Sigmoid colon (tissue), 7 donors: ENCODE measurements around the gene MIB1. TPM values are rescaled to one million over a fixed set of nuclear protein-coding genes. Genes with fewer than 3 reads are reported as not detected.
"Not testable (repeated sequence)": the region's sequence is repeated elsewhere in the genome, so short reads cannot be mapped to it uniquely, and the experiment has no call there.

ENCODE experiments used
- DNase-seq: peaks from one replicate; pipeline ENCODE4 v3.0.0-alpha.2; 2019
- H3K27ac ChIP-seq, 4 donors: fragments of 200-600 bp; sonication (generic); one replicate each; pipeline ENCODE4 v1.5.1; 2016 to 2019; ENCODE audit warnings: mild to moderate bottlenecking in 1 of 4
- H3K27me3 ChIP-seq, 3 donors: fragments of 200-600 bp; sonication (generic); one replicate each; pipeline ENCODE4 v1.5.1; 2019; ENCODE audit warnings: mild to moderate bottlenecking in 1 of 3
- H3K36me3 ChIP-seq, 4 donors: fragments of 200-600 bp; sonication (generic); one replicate each; pipeline ENCODE4 v1.5.1; 2016 to 2019
- H3K4me1 ChIP-seq, 4 donors: fragments of 200-600 bp; sonication (generic); one replicate each; pipeline ENCODE4 v1.5.1; 2017 to 2019
- H3K4me3 ChIP-seq, 4 donors: fragments of 200-600 bp; sonication (generic); one replicate each; pipeline ENCODE4 v1.5.1; 2017 to 2019; ENCODE audit warnings: mild to moderate bottlenecking in 2 of 4, moderate library complexity in 1 of 4
- H3K9me3 ChIP-seq, 4 donors: fragments of 200-600 bp in 3 of 4; sonication (generic) in 3 of 4; one replicate each; pipeline versions ENCODE4 v1.5.1 to v1.6.1; 2013 to 2019
- EP300 ChIP-seq, 4 donors: sonication (generic); formaldehyde crosslinking; IDR thresholded peaks; one replicate each; pipeline ENCODE4 v1.6.1; 2017; ENCODE audit warnings: antibody characterized with exemption in 4 of 4
- POLR2A ChIP-seq, 2 donors: fragments of 450-650 bp; IDR thresholded peaks; one replicate each; pipeline ENCODE4 v1.6.1; 2016; ENCODE audit warnings: antibody characterized with exemption in 2 of 2, mild to moderate bottlenecking in 2 of 2, moderate library complexity in 2 of 2
- POLR2AphosphoS5 ChIP-seq, 4 donors: sonication (generic); formaldehyde crosslinking; IDR thresholded peaks; one replicate each; pipeline ENCODE4 v1.6.1; 2017; ENCODE audit warnings: antibody characterized with exemption in 4 of 4
- WGBS, 2 donors: extraction: QIAGEN DNeasy Blood & Tissue Kit; methylation state at CpG; one replicate each; pipeline ENCODE4 v1.1.7; 2013; 5-methylcytosine and 5-hydroxymethylcytosine counted together
- intact Hi-C: fragments of 100-400 bp; cut with DNase I; formaldehyde crosslinking; loops from one replicate; pipeline ENCODE4 v1.15.1; 2023
- polyA plus RNA-seq, 3 donors: library from polyadenylated mRNA; stranded (reverse); fragments of 200-250 nt; gene quantifications; one replicate each; pipeline ENCODE4 v1.2.3, GENCODE V29; 2013
- total RNA-seq, 4 donors: library from RNA; depleted of rRNA; stranded (reverse); fragments of >200 nt; gene quantifications; one replicate each; pipeline ENCODE4 v1.1.0, GENCODE V29; 2016
- TF ChIP-seq, protein P1 (sequence below), 4 experiments: fragments of 450-650 bp in 3 of 4; fragments of 200-600 bp in 1 of 4; IDR thresholded peaks; one replicate each; pipeline ENCODE4 v1.5.1; 2016 to 2019; ENCODE audit warnings: antibody characterized with exemption in 4 of 4, mild to moderate bottlenecking in 3 of 4, moderate library complexity in 2 of 4
- donor health status: healthy with polysubstance abuse.
- donor health status: Bipolar disorder and iron deficiency.
- donor health status: healthy.

MIB1 gene
- total and polyA plus RNA-seq, 7 donors = 4.2 to 45.7 (median 31.9) TPM

DNA sequence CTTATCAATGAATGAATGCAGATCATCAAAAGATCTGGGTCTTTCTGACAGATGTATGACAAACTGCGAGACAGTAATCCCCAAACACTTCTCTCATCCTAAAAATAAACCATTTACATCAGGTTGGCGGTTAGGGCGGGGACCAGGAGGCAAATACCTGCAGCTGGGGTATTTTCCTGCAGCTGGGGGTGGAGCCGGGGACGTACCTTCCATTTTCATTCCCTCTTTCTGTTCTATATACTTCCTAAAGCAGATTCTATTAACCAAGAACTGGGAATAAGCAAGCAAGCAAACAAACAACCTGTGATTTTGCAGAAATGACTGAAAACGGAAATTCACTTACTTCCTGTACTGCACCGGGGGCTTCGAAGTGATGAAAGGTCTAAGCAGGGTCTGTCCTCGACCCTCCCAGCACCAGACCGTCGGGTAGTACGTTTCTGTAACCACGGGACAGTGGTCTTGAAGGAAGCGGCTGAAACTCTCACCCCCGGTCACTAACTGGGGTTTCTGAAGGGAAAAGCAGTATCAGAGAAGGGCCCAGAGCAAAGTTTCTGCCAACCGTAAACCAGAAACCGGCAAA, 37.3 kb upstream of the MIB1 start:
- Histone ChIP-seq H3K9me3 (no peaks in the 10 kb centered on the region), H3K4me3 (peak overlapping the region; percentile 77 to 97 (median 80)), H3K27ac (peak overlapping the region; percentile 89 to 97 (median 94)), H3K27me3 (no peaks in the 10 kb centered on the region), H3K4me1 (peaks cover 0 to 18% (median 12%) of the 10 kb centered on the region in 4 donors), H3K36me3 (no peaks in the 10 kb centered on the region)
- no peak for DNase-seq
- WGBS, 2 donors = 1 to 2% methylated on average over 17 of the region's 17 CpGs
- intact Hi-C loops = loop anchor here (5.0 kb wide), 2 partner anchors 129 to 149 kb away; no protein-coding TSS in a partner anchor
- TF ChIP-seq EP300 (IDR thresholded peaks at IDR 0.05) = no peak
- TF ChIP-seq POLR2A (IDR thresholded peaks at IDR 0.05) = no peak
- TF ChIP-seq POLR2AphosphoS5 (IDR thresholded peaks at IDR 0.05) = no peak
- TF ChIP-seq, protein P1, sequence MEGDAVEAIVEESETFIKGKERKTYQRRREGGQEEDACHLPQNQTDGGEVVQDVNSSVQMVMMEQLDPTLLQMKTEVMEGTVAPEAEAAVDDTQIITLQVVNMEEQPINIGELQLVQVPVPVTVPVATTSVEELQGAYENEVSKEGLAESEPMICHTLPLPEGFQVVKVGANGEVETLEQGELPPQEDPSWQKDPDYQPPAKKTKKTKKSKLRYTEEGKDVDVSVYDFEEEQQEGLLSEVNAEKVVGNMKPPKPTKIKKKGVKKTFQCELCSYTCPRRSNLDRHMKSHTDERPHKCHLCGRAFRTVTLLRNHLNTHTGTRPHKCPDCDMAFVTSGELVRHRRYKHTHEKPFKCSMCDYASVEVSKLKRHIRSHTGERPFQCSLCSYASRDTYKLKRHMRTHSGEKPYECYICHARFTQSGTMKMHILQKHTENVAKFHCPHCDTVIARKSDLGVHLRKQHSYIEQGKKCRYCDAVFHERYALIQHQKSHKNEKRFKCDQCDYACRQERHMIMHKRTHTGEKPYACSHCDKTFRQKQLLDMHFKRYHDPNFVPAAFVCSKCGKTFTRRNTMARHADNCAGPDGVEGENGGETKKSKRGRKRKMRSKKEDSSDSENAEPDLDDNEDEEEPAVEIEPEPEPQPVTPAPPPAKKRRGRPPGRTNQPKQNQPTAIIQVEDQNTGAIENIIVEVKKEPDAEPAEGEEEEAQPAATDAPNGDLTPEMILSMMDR (IDR thresholded peaks at IDR 0.05) = no peak

DNA sequence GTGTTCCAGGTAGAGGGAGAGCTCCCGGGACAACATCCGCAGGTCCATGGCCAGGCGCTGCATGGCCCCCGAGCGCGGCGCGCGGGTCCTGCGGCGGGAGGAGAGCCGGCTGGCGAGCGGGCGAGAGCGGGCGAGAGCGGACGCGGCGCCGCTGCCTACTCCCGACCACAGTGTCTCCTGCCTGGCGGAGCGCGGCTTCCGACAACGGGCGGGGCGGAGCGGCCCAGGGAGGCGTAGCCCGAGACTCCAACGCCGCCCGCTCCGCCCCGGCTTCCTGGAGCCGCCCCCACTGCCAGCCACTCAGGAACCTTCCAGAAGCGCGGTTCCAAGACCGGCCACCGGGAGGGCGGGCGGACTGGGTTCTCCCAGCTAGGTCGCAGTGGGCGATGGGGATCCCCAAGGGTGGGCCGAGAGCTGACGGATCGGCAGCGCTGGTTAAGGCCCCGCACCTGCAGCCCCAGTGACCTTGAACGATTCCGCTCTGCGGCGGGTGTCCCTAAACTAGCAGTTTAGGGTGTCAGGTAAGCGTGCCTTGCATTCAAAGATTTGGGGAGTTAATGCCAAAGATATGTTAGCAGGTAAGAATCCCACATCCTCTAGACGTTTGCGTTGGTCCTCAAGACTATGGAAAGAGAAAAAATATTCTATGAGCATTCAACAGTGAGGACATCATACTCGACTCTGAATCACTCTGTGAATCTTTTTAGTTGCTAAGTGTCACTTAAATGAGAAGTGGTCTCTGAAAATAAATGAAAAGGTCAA, 35.8 kb upstream of the MIB1 start, which contains the start of gene ABHD3:
Gene ABHD3, minus strand, starts transcription at position 172 of the 762 bp plus-strand sequence. Its CDS starts 109 bp downstream, at position 63.
- DNase-seq = peak; percentile 96
- Histone ChIP-seq H3K4me1 (peaks cover 0 to 18% (median 12%) of the 10 kb centered on the region in 4 donors), H3K9me3 (no peaks in the 10 kb centered on the region), H3K4me3 (peak within 1 kb of the TSS; percentile 77 to 97 (median 80)), H3K27ac (peak within 1 kb of the TSS; percentile 89 to 97 (median 94)), H3K27me3 (no peaks in the 10 kb centered on the region), H3K36me3 (no peaks in the 10 kb centered on the region)
- TF ChIP-seq POLR2AphosphoS5 (IDR thresholded peaks at IDR 0.05) = peak; percentile 83 to 97 (median 92)
- TF ChIP-seq POLR2A (IDR thresholded peaks at IDR 0.05) = peak; percentile 40 to 56
- no peak for TF ChIP-seq EP300 (IDR thresholded peaks at IDR 0.05)
- TF ChIP-seq, protein P1 (IDR thresholded peaks at IDR 0.05) = peak; percentile 59 to 86 (median 72)
- intact Hi-C loops = loop anchor here (1.0 to 5.0 kb wide), 5 partner anchors 22 to 148 kb away; partner anchors contain the start of genes ESCO1 and MIB1
- WGBS, 2 donors = 1% methylated on average over 60 of the region's 60 CpGs

DNA sequence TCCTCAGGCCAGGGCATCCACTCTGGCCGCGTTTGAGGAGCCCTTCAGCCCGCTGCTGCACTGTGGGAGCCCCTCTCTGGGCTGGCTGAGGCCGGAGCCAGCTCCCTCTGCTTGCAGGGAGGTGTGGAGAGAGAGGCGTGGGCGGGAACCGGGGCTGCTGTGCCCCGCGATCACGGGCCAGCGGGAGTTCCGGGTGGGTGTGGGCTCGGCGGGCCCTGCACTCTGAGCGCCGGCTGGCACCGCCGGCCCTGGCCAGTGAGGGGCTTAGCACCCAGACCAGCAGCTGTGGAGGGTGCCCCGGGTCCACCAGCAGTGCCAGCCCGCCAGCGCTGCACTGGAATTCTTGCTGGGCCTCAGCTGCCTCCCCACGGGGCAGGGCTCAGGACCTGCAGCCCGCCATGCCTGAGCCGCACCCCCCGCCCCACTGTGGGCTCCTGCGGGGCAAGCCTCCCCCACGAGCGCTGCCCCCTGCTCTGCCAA, 34.2 kb upstream of the MIB1 start:
- TF ChIP-seq POLR2A (IDR thresholded peaks at IDR 0.05) = no peak
- no peak for TF ChIP-seq EP300 (IDR thresholded peaks at IDR 0.05)
- TF ChIP-seq, protein P1 (IDR thresholded peaks at IDR 0.05) = no peak
- TF ChIP-seq POLR2AphosphoS5 (IDR thresholded peaks at IDR 0.05) = no peak
- no peaks in the 10 kb centered on the region for H3K36me3 ChIP-seq
- DNase-seq = no peak
- no peak overlapping the region for H3K4me3 ChIP-seq
- no peaks in the 10 kb centered on the region for H3K9me3 ChIP-seq
- peaks cover 0 to 18% (median 12%) of the 10 kb centered on the region in 4 donors for H3K4me1 ChIP-seq
- no peaks in the 10 kb centered on the region for H3K27me3 ChIP-seq
- 97 to 98% methylated on average over 28 of the region's 28 CpGs for WGBS, 2 donors
- intact Hi-C loops = no loop called here
- H3K27ac ChIP-seq = no peak overlapping the region

DNA sequence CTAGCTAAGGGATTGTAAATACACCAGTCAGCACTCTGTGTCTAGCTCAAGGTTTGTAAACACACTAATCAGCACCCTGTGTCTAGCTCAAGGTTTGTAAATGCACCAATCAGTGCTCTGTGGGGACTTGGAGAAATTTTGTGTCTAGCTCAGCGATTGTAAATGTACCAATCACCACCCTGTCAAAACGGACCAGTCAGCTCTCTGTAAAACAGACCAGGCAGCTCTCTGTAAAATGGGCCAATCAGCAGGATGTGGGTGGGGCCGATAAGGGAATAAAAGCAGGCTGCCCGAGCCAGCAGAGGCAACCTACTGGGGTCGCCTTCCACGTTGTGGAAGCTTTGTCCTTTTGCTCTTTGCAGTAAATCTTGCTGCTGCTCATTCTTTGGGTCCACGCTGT, 33.5 kb upstream of the MIB1 start:
- H3K27ac ChIP-seq, H3K9me3 ChIP-seq, DNase-seq, H3K27me3 ChIP-seq, H3K4me3 ChIP-seq, H3K36me3 ChIP-seq, intact Hi-C loops: not testable (repeated sequence)
- peaks cover 0 to 18% (median 12%) of the 10 kb centered on the region in 4 donors for H3K4me1 ChIP-seq
- WGBS, 2 donors = 82 to 85% methylated on average over 7 of the region's 7 CpGs

DNA sequence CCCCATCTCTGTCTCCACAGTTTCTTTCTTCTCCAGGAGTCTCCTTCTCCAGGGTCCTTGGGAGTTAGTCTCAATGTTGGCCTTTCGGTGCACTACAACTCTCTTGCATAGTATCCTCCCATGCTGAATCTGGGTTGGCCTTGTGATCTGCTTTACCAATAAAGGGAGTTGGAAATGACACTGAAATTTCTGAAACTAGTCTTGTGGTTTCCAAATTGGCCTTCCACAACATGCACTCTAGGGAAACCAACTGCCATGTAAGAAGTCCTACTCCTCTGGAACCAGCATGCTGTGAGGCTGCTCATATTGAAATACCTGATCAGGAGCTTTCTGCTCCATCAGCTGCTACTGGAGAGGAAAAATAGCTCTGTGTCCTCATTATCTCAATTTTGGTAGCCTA, 26.1 kb upstream of the MIB1 start:
- intact Hi-C loops = no loop called here
- H3K27ac ChIP-seq = no peak overlapping the region
- H3K9me3 ChIP-seq = no peaks in the 10 kb centered on the region
- WGBS, 2 donors = 93 to 98% methylated on average over 1 of the region's 1 CpG
- no peaks in the 10 kb centered on the region for H3K4me1 ChIP-seq
- no peaks in the 10 kb centered on the region for H3K27me3 ChIP-seq
- H3K4me3 ChIP-seq = no peak overlapping the region
- TF ChIP-seq POLR2A (IDR thresholded peaks at IDR 0.05) = no peak
- no peak for TF ChIP-seq EP300 (IDR thresholded peaks at IDR 0.05)
- TF ChIP-seq, protein P1 (IDR thresholded peaks at IDR 0.05) = no peak
- TF ChIP-seq POLR2AphosphoS5 (IDR thresholded peaks at IDR 0.05) = no peak
- no peak for DNase-seq
- H3K36me3 ChIP-seq = no peaks in the 10 kb centered on the region
